ENCODE results near the gene DCAF4. TPM values are rescaled to one million over a fixed set of nuclear protein-coding genes. Genes with fewer than 3 reads are reported as not detected.
A peak's percentile ranks its signal among the peaks of the same experiment; 100 is the strongest.

The DCAF4 gene
- total RNA-seq, 4 donors from 2014 or later = 15.7 to 50.1 (median 16.4) TPM

DNA sequence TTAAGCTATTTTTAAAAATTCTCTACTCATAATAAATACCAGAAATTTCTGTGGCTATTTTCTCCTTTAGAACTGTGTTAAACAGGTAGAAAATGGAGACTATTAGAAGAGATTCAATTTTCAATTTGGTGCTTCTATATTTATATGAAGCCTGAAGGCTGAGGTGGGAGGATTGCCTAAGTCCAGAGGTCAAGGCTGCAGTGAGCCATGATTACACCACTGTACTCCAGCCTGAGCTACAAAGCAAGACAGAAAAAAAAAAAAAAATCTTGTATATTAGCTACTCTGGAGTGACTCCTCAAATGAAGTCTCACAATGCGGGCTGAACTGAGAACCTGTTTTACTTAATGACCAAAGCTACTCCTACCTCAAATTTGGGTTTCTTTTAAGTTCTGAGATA is 22.5 kb upstream of the DCAF4 start:
- DNase-seq (ENCODE audit: low spot score) = no peak
- ATAC-seq (ENCODE audit: low FRiP score) = no peak
- TF ChIP-seq, protein P1, sequence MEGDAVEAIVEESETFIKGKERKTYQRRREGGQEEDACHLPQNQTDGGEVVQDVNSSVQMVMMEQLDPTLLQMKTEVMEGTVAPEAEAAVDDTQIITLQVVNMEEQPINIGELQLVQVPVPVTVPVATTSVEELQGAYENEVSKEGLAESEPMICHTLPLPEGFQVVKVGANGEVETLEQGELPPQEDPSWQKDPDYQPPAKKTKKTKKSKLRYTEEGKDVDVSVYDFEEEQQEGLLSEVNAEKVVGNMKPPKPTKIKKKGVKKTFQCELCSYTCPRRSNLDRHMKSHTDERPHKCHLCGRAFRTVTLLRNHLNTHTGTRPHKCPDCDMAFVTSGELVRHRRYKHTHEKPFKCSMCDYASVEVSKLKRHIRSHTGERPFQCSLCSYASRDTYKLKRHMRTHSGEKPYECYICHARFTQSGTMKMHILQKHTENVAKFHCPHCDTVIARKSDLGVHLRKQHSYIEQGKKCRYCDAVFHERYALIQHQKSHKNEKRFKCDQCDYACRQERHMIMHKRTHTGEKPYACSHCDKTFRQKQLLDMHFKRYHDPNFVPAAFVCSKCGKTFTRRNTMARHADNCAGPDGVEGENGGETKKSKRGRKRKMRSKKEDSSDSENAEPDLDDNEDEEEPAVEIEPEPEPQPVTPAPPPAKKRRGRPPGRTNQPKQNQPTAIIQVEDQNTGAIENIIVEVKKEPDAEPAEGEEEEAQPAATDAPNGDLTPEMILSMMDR (IDR thresholded peaks at IDR 0.05) = no peak

DNA sequence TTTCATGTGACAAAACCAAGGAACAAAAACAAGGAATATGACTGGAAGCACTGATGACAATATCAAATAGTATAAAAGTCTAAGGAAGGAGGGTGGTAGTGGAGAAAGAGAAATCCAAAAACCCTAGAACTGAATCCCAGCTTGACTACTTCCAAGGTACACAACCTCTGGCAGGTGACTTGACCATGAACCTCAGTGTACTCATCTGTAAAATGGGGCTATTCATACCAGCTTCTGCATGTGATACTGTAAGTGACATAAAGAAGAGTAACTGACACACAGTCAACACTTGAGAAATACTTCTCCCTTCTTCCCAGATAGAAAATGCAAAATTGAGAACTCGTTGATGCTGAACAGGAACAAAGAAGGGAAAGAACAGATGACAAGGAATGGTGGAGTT is 22.0 kb upstream of the DCAF4 start:
- TF ChIP-seq, protein P1 (IDR thresholded peaks at IDR 0.05) = no peak
- DNase-seq (ENCODE audit: low spot score) (no peak), ATAC-seq (ENCODE audit: low FRiP score) (no peak)

DNA sequence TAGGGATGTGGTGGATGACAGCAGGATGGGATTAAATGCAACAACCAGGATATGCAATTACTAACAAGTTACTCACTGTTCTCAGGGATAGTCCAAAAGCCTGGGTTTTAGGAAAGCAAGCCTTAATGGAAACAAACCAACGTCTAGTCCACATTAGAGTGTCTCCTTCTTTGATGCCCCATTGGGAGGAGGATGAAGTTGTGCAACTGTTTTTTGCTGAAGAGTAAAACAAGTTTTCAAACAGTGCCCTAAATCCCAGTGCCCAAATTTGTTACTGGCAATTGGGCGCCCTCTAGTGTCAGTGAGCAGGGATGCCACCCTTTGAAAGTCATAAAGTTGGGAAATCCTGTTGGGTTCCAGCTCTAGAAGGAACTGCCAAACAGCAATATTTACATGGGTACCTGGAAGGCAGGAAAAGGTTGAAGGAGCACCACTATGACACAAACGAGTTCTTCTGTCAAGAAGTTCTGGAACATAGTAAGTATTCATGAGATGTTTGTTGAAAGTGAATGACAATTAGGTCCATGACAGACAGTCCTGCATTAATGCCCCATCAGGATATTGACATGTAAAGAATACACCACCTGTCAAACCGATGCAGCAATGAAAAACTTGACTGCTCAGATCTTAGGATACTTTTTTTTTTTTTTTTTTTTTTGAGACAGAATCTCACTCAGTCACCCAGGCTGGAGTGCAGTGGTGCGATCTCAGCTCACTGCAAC is 21.3 kb upstream of the DCAF4 start:
- TF ChIP-seq, protein P1 (IDR thresholded peaks at IDR 0.05) = peak in 2 of 3 donors; percentile 33 to 83
- DNase-seq (ENCODE audit: low spot score) = peak; percentile 45
- ATAC-seq (ENCODE audit: low FRiP score) = peak; percentile 48

DNA sequence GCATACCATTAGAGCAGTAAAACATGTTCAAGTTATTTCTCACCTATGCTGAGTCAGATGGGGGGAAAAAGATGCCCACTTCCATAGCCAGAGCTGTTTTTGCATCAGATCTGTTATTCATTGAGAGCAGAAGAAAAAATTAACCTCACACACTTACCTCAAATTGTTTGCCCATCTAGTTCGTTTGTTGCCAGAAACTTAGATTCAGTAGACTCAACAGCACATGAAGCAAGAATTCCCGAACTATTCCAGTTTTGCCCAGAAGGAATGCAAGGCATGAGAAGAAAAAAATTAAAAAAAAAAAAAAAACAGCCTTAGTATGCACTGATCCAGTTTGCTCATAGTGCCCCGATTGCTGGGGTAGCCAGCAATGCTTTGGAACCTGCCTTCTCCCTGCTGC is 19.9 kb upstream of the DCAF4 start:
- DNase-seq (ENCODE audit: low spot score) = no peak
- peak; percentile 42 for ATAC-seq (ENCODE audit: low FRiP score)
- TF ChIP-seq, protein P1 (IDR thresholded peaks at IDR 0.05) = no peak

DNA sequence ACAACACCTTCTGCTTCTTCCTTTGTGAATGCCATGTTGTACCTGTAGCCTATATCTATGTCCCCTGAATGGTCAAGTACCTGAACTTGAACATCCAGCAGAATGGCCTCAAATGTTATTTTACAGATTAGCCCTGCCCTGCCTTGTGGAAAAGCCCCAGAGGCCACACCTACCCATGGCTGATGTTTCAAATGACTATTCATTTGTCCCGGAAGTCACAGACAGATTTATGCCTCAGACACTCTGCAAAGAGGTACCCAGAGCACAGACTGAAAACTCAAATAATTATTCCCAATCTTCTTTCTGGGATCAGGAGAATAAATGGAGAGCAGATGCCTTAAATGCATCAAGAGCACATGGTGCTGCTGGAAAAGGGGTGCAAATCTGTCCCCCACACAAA is 19.4 kb upstream of the DCAF4 start:
- ATAC-seq (ENCODE audit: low FRiP score) = no peak
- no peak for DNase-seq (ENCODE audit: low spot score)
- TF ChIP-seq, protein P1 (IDR thresholded peaks at IDR 0.05) = no peak

DNA sequence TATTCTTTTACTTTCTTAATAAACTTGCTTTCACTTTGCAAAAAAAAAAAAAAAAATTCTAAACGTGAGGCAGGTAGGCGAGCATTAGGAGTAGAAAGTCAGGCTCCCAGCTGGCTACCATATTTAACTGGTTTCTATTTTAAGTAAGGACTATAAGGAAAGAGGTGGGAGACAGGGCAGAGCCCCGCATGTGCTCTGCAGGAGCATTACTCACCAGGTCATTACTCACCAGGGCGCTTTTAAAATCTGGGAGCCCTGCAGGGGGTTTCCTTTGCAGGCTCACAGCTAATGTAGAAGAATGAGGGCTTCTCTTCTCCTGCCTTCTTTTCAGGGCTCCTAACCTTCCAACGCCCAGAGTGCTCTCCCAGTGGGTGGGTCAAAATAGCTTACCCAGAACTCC is 18.4 kb upstream of the DCAF4 start:
- ATAC-seq (ENCODE audit: low FRiP score) = peak; percentile 71
- no peak for DNase-seq (ENCODE audit: low spot score)
- TF ChIP-seq, protein P1 (IDR thresholded peaks at IDR 0.05) = no peak

DNA sequence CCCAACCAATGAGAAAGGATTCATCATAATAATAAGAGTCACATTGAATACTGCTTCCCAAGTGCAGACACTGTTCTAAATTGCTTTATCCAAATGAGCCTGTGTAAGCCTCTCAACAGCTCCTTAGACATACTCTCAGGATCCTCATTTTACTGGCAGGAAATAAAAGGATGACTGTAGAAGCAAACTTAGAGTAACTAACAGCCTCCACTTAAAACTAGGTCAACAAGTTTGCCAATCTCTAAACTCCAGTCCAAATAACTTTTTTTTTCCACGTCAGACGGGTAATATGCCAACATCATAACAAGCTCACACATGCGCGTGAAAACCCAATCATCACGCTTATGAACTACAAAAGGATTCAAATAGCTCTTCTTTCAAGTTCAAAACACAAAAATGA is 17.1 kb upstream of the DCAF4 start:
- ATAC-seq (ENCODE audit: low FRiP score) (peak; percentile 71), DNase-seq (ENCODE audit: low spot score) (no peak)
- TF ChIP-seq, protein P1 (IDR thresholded peaks at IDR 0.05) = no peak
